Tibial nerve (tissue), 4 donors: ENCODE results near the gene PYHIN1. TPM values are rescaled to one million over a fixed set of nuclear protein-coding genes. Genes with fewer than 3 reads are reported as not detected.

Experiments
- DNase-seq, 2 donors: peaks; one replicate each; pipeline ENCODE4 v3.0.0-alpha.2; 2019; ENCODE audit warnings: low spot score in 2 of 2
- H3K27ac ChIP-seq, 4 donors: fragments of 200-600 bp; sonication (generic) in 3 of 4; one replicate each; pipeline ENCODE4 v1.5.1; 2017 to 2019; ENCODE audit warnings: mild to moderate bottlenecking in 1 of 4
- H3K27me3 ChIP-seq, 2 donors: fragments of 200-600 bp; sonication (generic) in 1 of 2; one replicate each; pipeline versions ENCODE4 v1.5.1 to v1.6.0; 2017 to 2019
- H3K36me3 ChIP-seq, 3 donors: fragments of 200-600 bp; sonication (generic); one replicate each; pipeline ENCODE4 v1.5.1; 2018 to 2019
- H3K4me1 ChIP-seq, 4 donors: fragments of 200-600 bp; sonication (generic) in 3 of 4; one replicate each; pipeline ENCODE4 v1.5.1; 2017 to 2019
- H3K4me3 ChIP-seq, 4 donors: fragments of 200-600 bp; sonication (generic) in 3 of 4; one replicate each; pipeline ENCODE4 v1.5.1; 2017 to 2019; ENCODE audit warnings: mild to moderate bottlenecking in 1 of 4, moderate library complexity in 1 of 4
- H3K9me3 ChIP-seq, 4 donors: fragments of 200-600 bp; sonication (generic) in 3 of 4; one replicate each; pipeline ENCODE4 v1.5.1; 2017 to 2019
- CTCF ChIP-seq, 5 experiments: fragments of 200-600 bp in 3 of 5; fragments of 450-650 bp in 2 of 5; sonication (generic) in 3 of 5; IDR thresholded peaks; one replicate each; pipeline ENCODE4 v1.5.1; 2016 to 2019; ENCODE audit warnings: antibody characterized with exemption in 5 of 5, mild to moderate bottlenecking in 3 of 5, moderate library complexity in 2 of 5
- EP300 ChIP-seq, 2 donors: sonication (generic); formaldehyde crosslinking; IDR thresholded peaks; one replicate each; pipeline ENCODE4 v1.6.1; 2017; ENCODE audit warnings: antibody characterized with exemption in 2 of 2, mild to moderate bottlenecking in 1 of 2
- POLR2A ChIP-seq, 2 donors: fragments of 450-650 bp; IDR thresholded peaks; one replicate each; pipeline ENCODE4 v1.6.1; 2017; ENCODE audit warnings: antibody characterized with exemption in 2 of 2, mild to moderate bottlenecking in 2 of 2, moderate library complexity in 2 of 2
- WGBS, 2 donors: methylation state at CpG; one replicate each; pipeline ENCODE4 v1.1.5; 2018; 5-methylcytosine and 5-hydroxymethylcytosine counted together
- total RNA-seq, 4 donors: library from RNA; depleted of rRNA; stranded (reverse); fragments of >200 nt; gene quantifications; one replicate each; pipeline ENCODE4 v1.1.0, GENCODE V29; 2016

The PYHIN1 gene
- 1 to 10 TPM; 2.2 to 5.2 (median 3.6) TPM for total RNA-seq

GRCh38 chr1:158931055-158931737, at the start of gene PYHIN1:
PYHIN1 (plus strand) TSS chr1:158931552; CDS start chr1:158936911, 5,359 bp downstream.
- Histone ChIP-seq H3K27ac (peak within 1 kb of the TSS in 2 of 4 donors; percentile 32 to 52), H3K9me3 (peaks cover 0 to 5% (median 0%) of the 10 kb centered on the region in 4 donors), H3K4me1 (no peaks in the 10 kb centered on the region), H3K27me3 (no peaks in the 10 kb centered on the region), H3K36me3 (no peaks in the 10 kb centered on the region), H3K4me3 (peak within 1 kb of the TSS in 2 of 4 donors; percentile 7 to 18)
- 59 to 69% methylated on average over 3 of the region's 3 CpGs for WGBS, 2 donors
- no peak for TF ChIP-seq POLR2A (IDR thresholded peaks at IDR 0.05)
- no peak for TF ChIP-seq CTCF (IDR thresholded peaks at IDR 0.05)
- TF ChIP-seq EP300 (IDR thresholded peaks at IDR 0.05): no peak
- DNase-seq: peak in 1 of 2 donors; percentile 20

GRCh38 chr1:158893654-158894053, 37.7 kb upstream of the PYHIN1 start:
- Histone ChIP-seq H3K4me1 (no peaks in the 10 kb centered on the region), H3K27me3 (no peaks in the 10 kb centered on the region), H3K4me3 (no peak overlapping the region), H3K9me3 (peaks cover 0 to 3% (median 0%) of the 10 kb centered on the region in 4 donors), H3K36me3 (no peaks in the 10 kb centered on the region), H3K27ac (no peak overlapping the region)
- TF ChIP-seq POLR2A (IDR thresholded peaks at IDR 0.05) (no peak), CTCF (IDR thresholded peaks at IDR 0.05) (no peak), EP300 (IDR thresholded peaks at IDR 0.05) (no peak)
- no peak for DNase-seq

- DNase-seq: no peak
- no peaks in the 10 kb centered on the region for H3K4me1 ChIP-seq
- peaks cover 0 to 3% (median 0%) of the 10 kb centered on the region in 4 donors for H3K9me3 ChIP-seq
- no peak overlapping the region for H3K4me3 ChIP-seq
- no peak for TF ChIP-seq CTCF (IDR thresholded peaks at IDR 0.05)
- no peak for TF ChIP-seq EP300 (IDR thresholded peaks at IDR 0.05)
- no peak for TF ChIP-seq POLR2A (IDR thresholded peaks at IDR 0.05)
- 86 to 90% methylated on average over 2 of the region's 2 CpGs for WGBS, 2 donors
- no peaks in the 10 kb centered on the region for H3K27me3 ChIP-seq
- H3K36me3 ChIP-seq: no peaks in the 10 kb centered on the region
- peak overlapping the region in 1 of 4 donors; percentile 29 for H3K27ac ChIP-seq
These were observed 32.6 kb upstream of the PYHIN1 start for GRCh38 chr1:158898722-158899121.

GRCh38 chr1:158901623-158902022, 29.7 kb upstream of the PYHIN1 start:
- 88 to 92% methylated on average over 3 of the region's 3 CpGs for WGBS, 2 donors

More at GRCh38 chr1:158901623-158902022, 29.7 kb upstream of the PYHIN1 start:
- Histone ChIP-seq H3K36me3 (no peaks in the 10 kb centered on the region), H3K27me3 (no peaks in the 10 kb centered on the region), H3K4me3 (no peak overlapping the region), H3K4me1 (no peaks in the 10 kb centered on the region), H3K27ac (no peak overlapping the region), H3K9me3 (no peaks in the 10 kb centered on the region)
- no peak for DNase-seq
- TF ChIP-seq EP300 (IDR thresholded peaks at IDR 0.05): no peak
- no peak for TF ChIP-seq CTCF (IDR thresholded peaks at IDR 0.05)
- TF ChIP-seq POLR2A (IDR thresholded peaks at IDR 0.05): no peak
